ENCODE data around the gene ST7. TPM values are rescaled to one million over a fixed set of nuclear protein-coding genes. Genes with fewer than 3 reads are reported as not detected.

Gene ST7
- total and polyA plus RNA-seq, 9 donors, result 11.6 to 20.7 (median 15.0) TPM

GRCh38 chr7:117074378-117074777 lies 121.1 kb downstream of the ST7 start:
- Histone ChIP-seq H3K36me3 (ENCODE audit: control insufficient read depth, insufficient read depth, low read length) (no peaks in the 10 kb centered on the region), H3K27me3 (ENCODE audit: control insufficient read depth, insufficient read depth, low read length) (no peaks in the 10 kb centered on the region), H3K9me3 (replicated peaks; ENCODE audit: control insufficient read depth, low read depth, low read length) (peaks cover 4% of the 10 kb centered on the region), H3K27ac (ENCODE audit: low read length) (no peak overlapping the region), H3K4me1 (ENCODE audit: control insufficient read depth, insufficient read depth, low read length) (peaks cover 10% of the 10 kb centered on the region), H3K4me3 (ENCODE audit: low read length) (no peak overlapping the region)
- DNase-seq, result no peak
- WGBS (ENCODE audit: insufficient coverage), result no CpG with 5 or more reads among the region's 4 CpGs

GRCh38 chr7:117075934-117076333 lies 122.6 kb downstream of the ST7 start:
- Histone ChIP-seq H3K36me3 (ENCODE audit: control insufficient read depth, insufficient read depth, low read length) (no peaks in the 10 kb centered on the region), H3K27me3 (ENCODE audit: control insufficient read depth, insufficient read depth, low read length) (no peaks in the 10 kb centered on the region), H3K27ac (ENCODE audit: low read length) (no peak overlapping the region), H3K9me3 (replicated peaks; ENCODE audit: control insufficient read depth, low read depth, low read length) (peaks cover 4% of the 10 kb centered on the region), H3K4me3 (ENCODE audit: low read length) (no peak overlapping the region), H3K4me1 (ENCODE audit: control insufficient read depth, insufficient read depth, low read length) (peaks cover 6% of the 10 kb centered on the region)
- no CpG with 5 or more reads among the region's 2 CpGs for WGBS (ENCODE audit: insufficient coverage)
- DNase-seq, result no peak

GRCh38 chr7:117076426-117076943 lies 123.2 kb downstream of the ST7 start:
- 100% methylated on average over 4 of the region's 7 CpGs for WGBS (ENCODE audit: insufficient coverage)
- H3K4me3 ChIP-seq (ENCODE audit: low read length), result no peak overlapping the region
- H3K27ac ChIP-seq (ENCODE audit: low read length), result no peak overlapping the region
- H3K9me3 ChIP-seq (replicated peaks; ENCODE audit: control insufficient read depth, low read depth, low read length), result peaks cover 4% of the 10 kb centered on the region
- peaks cover 6% of the 10 kb centered on the region for H3K4me1 ChIP-seq (ENCODE audit: control insufficient read depth, insufficient read depth, low read length)
- H3K36me3 ChIP-seq (ENCODE audit: control insufficient read depth, insufficient read depth, low read length), result no peaks in the 10 kb centered on the region
- no peaks in the 10 kb centered on the region for H3K27me3 ChIP-seq (ENCODE audit: control insufficient read depth, insufficient read depth, low read length)
- no peak for DNase-seq

GRCh38 chr7:117077658-117078057 lies 124.4 kb downstream of the ST7 start:
- no peaks in the 10 kb centered on the region for H3K27me3 ChIP-seq (ENCODE audit: control insufficient read depth, insufficient read depth, low read length)
- DNase-seq, result no peak
- no peak overlapping the region for H3K4me3 ChIP-seq (ENCODE audit: low read length)
- H3K36me3 ChIP-seq (ENCODE audit: control insufficient read depth, insufficient read depth, low read length), result no peaks in the 10 kb centered on the region
- H3K27ac ChIP-seq (ENCODE audit: low read length), result no peak overlapping the region
- H3K4me1 ChIP-seq (ENCODE audit: control insufficient read depth, insufficient read depth, low read length), result peaks cover 3% of the 10 kb centered on the region
- peaks cover 4% of the 10 kb centered on the region for H3K9me3 ChIP-seq (replicated peaks; ENCODE audit: control insufficient read depth, low read depth, low read length)

- no peaks in the 10 kb centered on the region for H3K9me3 ChIP-seq (replicated peaks; ENCODE audit: control insufficient read depth, low read depth, low read length)
- no peaks in the 10 kb centered on the region for H3K36me3 ChIP-seq (ENCODE audit: control insufficient read depth, insufficient read depth, low read length)
- peaks cover 8% of the 10 kb centered on the region for H3K4me1 ChIP-seq (ENCODE audit: control insufficient read depth, insufficient read depth, low read length)
- peak; percentile 33 for DNase-seq
- no peaks in the 10 kb centered on the region for H3K27me3 ChIP-seq (ENCODE audit: control insufficient read depth, insufficient read depth, low read length)
- no peak overlapping the region for H3K4me3 ChIP-seq (ENCODE audit: low read length)
- no CpG with 5 or more reads among the region's 2 CpGs for WGBS (ENCODE audit: insufficient coverage)
- H3K27ac ChIP-seq (ENCODE audit: low read length), result no peak overlapping the region
Observed at GRCh38 chr7:117082647-117083046, 129.3 kb downstream of the ST7 start.

GRCh38 chr7:117083648-117084047 lies 130.3 kb downstream of the ST7 start:
- H3K36me3 ChIP-seq (ENCODE audit: control insufficient read depth, insufficient read depth, low read length), result no peaks in the 10 kb centered on the region
- H3K27me3 ChIP-seq (ENCODE audit: control insufficient read depth, insufficient read depth, low read length), result no peaks in the 10 kb centered on the region
- no peaks in the 10 kb centered on the region for H3K9me3 ChIP-seq (replicated peaks; ENCODE audit: control insufficient read depth, low read depth, low read length)
- peaks cover 11% of the 10 kb centered on the region for H3K4me1 ChIP-seq (ENCODE audit: control insufficient read depth, insufficient read depth, low read length)
- H3K27ac ChIP-seq (ENCODE audit: low read length), result no peak overlapping the region
- no peak for DNase-seq
- WGBS (ENCODE audit: insufficient coverage), result no CpG with 5 or more reads among the region's 2 CpGs
- H3K4me3 ChIP-seq (ENCODE audit: low read length), result no peak overlapping the region

GRCh38 chr7:117084286-117084685 lies 131.0 kb downstream of the ST7 start:
- peaks cover 11% of the 10 kb centered on the region for H3K4me1 ChIP-seq (ENCODE audit: control insufficient read depth, insufficient read depth, low read length)
- H3K4me3 ChIP-seq (ENCODE audit: low read length), result no peak overlapping the region
- no peaks in the 10 kb centered on the region for H3K9me3 ChIP-seq (replicated peaks; ENCODE audit: control insufficient read depth, low read depth, low read length)
- no CpG with 5 or more reads among the region's 1 CpG for WGBS (ENCODE audit: insufficient coverage)
- no peaks in the 10 kb centered on the region for H3K36me3 ChIP-seq (ENCODE audit: control insufficient read depth, insufficient read depth, low read length)
- no peaks in the 10 kb centered on the region for H3K27me3 ChIP-seq (ENCODE audit: control insufficient read depth, insufficient read depth, low read length)
- no peak for DNase-seq
- no peak overlapping the region for H3K27ac ChIP-seq (ENCODE audit: low read length)

- DNase-seq, result peak; percentile 54
- Histone ChIP-seq H3K9me3 (replicated peaks; ENCODE audit: control insufficient read depth, low read depth, low read length) (no peaks in the 10 kb centered on the region), H3K36me3 (ENCODE audit: control insufficient read depth, insufficient read depth, low read length) (no peaks in the 10 kb centered on the region), H3K4me1 (ENCODE audit: control insufficient read depth, insufficient read depth, low read length) (peaks cover 11% of the 10 kb centered on the region), H3K27ac (ENCODE audit: low read length) (peak overlapping the region; percentile 72), H3K4me3 (ENCODE audit: low read length) (no peak overlapping the region), H3K27me3 (ENCODE audit: control insufficient read depth, insufficient read depth, low read length) (no peaks in the 10 kb centered on the region)
- WGBS (ENCODE audit: insufficient coverage), result no CpG with 5 or more reads among the region's 3 CpGs
Observed at GRCh38 chr7:117085275-117085674, 132.0 kb downstream of the ST7 start.

GRCh38 chr7:117085769-117086463 lies 132.6 kb downstream of the ST7 start:
- no peaks in the 10 kb centered on the region for H3K9me3 ChIP-seq (replicated peaks; ENCODE audit: control insufficient read depth, low read depth, low read length)
- no peak overlapping the region for H3K4me3 ChIP-seq (ENCODE audit: low read length)
- peaks cover 11% of the 10 kb centered on the region for H3K4me1 ChIP-seq (ENCODE audit: control insufficient read depth, insufficient read depth, low read length)
- no peaks in the 10 kb centered on the region for H3K36me3 ChIP-seq (ENCODE audit: control insufficient read depth, insufficient read depth, low read length)
- no CpG with 5 or more reads among the region's 3 CpGs for WGBS (ENCODE audit: insufficient coverage)
- H3K27me3 ChIP-seq (ENCODE audit: control insufficient read depth, insufficient read depth, low read length), result no peaks in the 10 kb centered on the region
- peak; percentile 37 for DNase-seq
- H3K27ac ChIP-seq (ENCODE audit: low read length), result peak overlapping the region; percentile 72

- H3K36me3 ChIP-seq (ENCODE audit: control insufficient read depth, insufficient read depth, low read length), result no peaks in the 10 kb centered on the region
- WGBS (ENCODE audit: insufficient coverage), result 38% methylated on average over 1 of the region's 3 CpGs
- H3K9me3 ChIP-seq (replicated peaks; ENCODE audit: control insufficient read depth, low read depth, low read length), result no peaks in the 10 kb centered on the region
- no peaks in the 10 kb centered on the region for H3K27me3 ChIP-seq (ENCODE audit: control insufficient read depth, insufficient read depth, low read length)
- no peak for DNase-seq
- peaks cover 11% of the 10 kb centered on the region for H3K4me1 ChIP-seq (ENCODE audit: control insufficient read depth, insufficient read depth, low read length)
- no peak overlapping the region for H3K4me3 ChIP-seq (ENCODE audit: low read length)
- no peak overlapping the region for H3K27ac ChIP-seq (ENCODE audit: low read length)
Observed at GRCh38 chr7:117086788-117087187, 133.5 kb downstream of the ST7 start.
